ENCODE results near the gene LRP1B. TPM values are rescaled to one million over a fixed set of nuclear protein-coding genes. Genes with fewer than 3 reads are reported as not detected.

The LRP1B gene
- total and polyA plus RNA-seq, 2 of the 8 experiments (the other 6 are each of a cell fraction or from before 2014, with no cell fraction given): 0.03 TPM; not detected in 1

DNA sequence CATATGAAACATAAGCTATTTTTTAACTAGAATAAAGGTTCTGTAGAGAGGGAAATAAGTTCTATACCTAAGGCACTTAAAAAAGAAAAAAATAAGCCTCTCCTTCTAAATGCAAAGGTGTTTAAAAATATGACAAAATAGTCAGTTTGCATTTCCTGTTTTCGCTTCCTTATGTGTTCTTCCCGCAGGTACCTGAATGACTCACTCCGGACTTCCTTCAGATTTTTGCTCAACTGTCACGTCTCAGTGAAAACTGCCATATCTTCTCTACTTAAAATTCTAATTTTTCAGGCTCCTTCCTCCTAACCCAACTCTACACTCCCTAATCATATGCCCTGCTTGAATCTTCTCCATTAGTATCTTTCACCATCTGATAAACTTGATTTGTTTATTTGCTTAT, 1333.1 kb downstream of the LRP1B start (continued):
- no peak for TF ChIP-seq SIRT6 (IDR thresholded peaks at IDR 0.05; ENCODE audit: low read length)
- no peak for TF ChIP-seq POLR2AphosphoS5 (IDR thresholded peaks at IDR 0.05; ENCODE audit: low read depth, low read length)
- no peak for TF ChIP-seq CBX5 (IDR thresholded peaks at IDR 0.05; ENCODE audit: low read depth, low read length)

Data from H1 (cell line).